ENCODE data around the gene GARNL3. TPM values are rescaled to one million over a fixed set of nuclear protein-coding genes. Genes with fewer than 3 reads are reported as not detected.

GARNL3 gene
- total RNA-seq, 1 experiment from 2014 or later = 11.8 TPM

GRCh38 chr9:127277770-127278169 is 13.2 kb downstream of the GARNL3 start:
- no peaks in the 10 kb centered on the region for H3K27me3 ChIP-seq (replicated peaks; ENCODE audit: control insufficient read depth, insufficient read depth, low read length)
- no peak for DNase-seq
- CTCF ChIA-PET = no interaction called here
- H3K4me3 ChIP-seq (ENCODE audit: low read depth, low read length) = no peak overlapping the region
- no peaks in the 10 kb centered on the region for H3K9me3 ChIP-seq
- POLR2A ChIA-PET = no interaction called here
- no peaks in the 10 kb centered on the region; the same call in 1 of the 2 replicates for H3K36me3 ChIP-seq (ENCODE audit: control insufficient read depth, insufficient read depth, low read length)
- intact Hi-C loops (cut with micrococcal nuclease; ENCODE audit: unreplicated experiment) = no loop called here
- Mint-ChIP-seq H3K4me3 (ENCODE audit: unreplicated experiment) (no peak overlapping the region), H3K36me3 (ENCODE audit: insufficient read depth, unreplicated experiment) (no peaks in the 10 kb centered on the region), H3K27me3 (ENCODE audit: insufficient read depth, unreplicated experiment) (no peaks in the 10 kb centered on the region), H3K27ac (ENCODE audit: unreplicated experiment) (no peak overlapping the region), H3K9me3 (ENCODE audit: unreplicated experiment) (no peaks in the 10 kb centered on the region), H3K4me1 (ENCODE audit: low read depth, unreplicated experiment) (peaks cover 6% of the 10 kb centered on the region)
- no TSS peak for BruUV-seq (replicated peaks)
- H3K4me1 ChIP-seq = peaks cover 5% of the 10 kb centered on the region; the same call in 1 of the 2 replicates
- TF ChIP-seq CTCF (IDR thresholded peaks at IDR 0.05; ENCODE audit: insufficient read depth in 1 of 2, low read depth in 1 of 2, low read length in 1 of 2, severe bottlenecking in 1 of 2, unreplicated experiment in 1 of 2) = no peak

- Mint-ChIP-seq H3K4me3 (ENCODE audit: unreplicated experiment) (no peak overlapping the region), H3K27ac (ENCODE audit: unreplicated experiment) (no peak overlapping the region), H3K27me3 (ENCODE audit: insufficient read depth, unreplicated experiment) (no peaks in the 10 kb centered on the region), H3K36me3 (ENCODE audit: insufficient read depth, unreplicated experiment) (no peaks in the 10 kb centered on the region), H3K9me3 (ENCODE audit: unreplicated experiment) (no peaks in the 10 kb centered on the region), H3K4me1 (ENCODE audit: low read depth, unreplicated experiment) (peaks cover 6% of the 10 kb centered on the region)
- intact Hi-C loops (cut with micrococcal nuclease; ENCODE audit: unreplicated experiment) = no loop called here
- peaks cover 5% of the 10 kb centered on the region; the same call in 1 of the 2 replicates for H3K4me1 ChIP-seq
- H3K4me3 ChIP-seq (ENCODE audit: low read depth, low read length) = no peak overlapping the region
- H3K36me3 ChIP-seq (ENCODE audit: control insufficient read depth, insufficient read depth, low read length) = no peaks in the 10 kb centered on the region; the same call in 1 of the 2 replicates
- no peaks in the 10 kb centered on the region for H3K9me3 ChIP-seq
- TF ChIP-seq CTCF (IDR thresholded peaks at IDR 0.05; ENCODE audit: insufficient read depth in 1 of 2, low read depth in 1 of 2, low read length in 1 of 2, severe bottlenecking in 1 of 2, unreplicated experiment in 1 of 2) = no peak
- ChIA-PET POLR2A (no interaction called here), CTCF (no interaction called here)
- H3K27me3 ChIP-seq (replicated peaks; ENCODE audit: control insufficient read depth, insufficient read depth, low read length) = no peaks in the 10 kb centered on the region
- no peak for DNase-seq
- no TSS peak for BruUV-seq (replicated peaks)
Observed at GRCh38 chr9:127278372-127278771, 13.8 kb downstream of the GARNL3 start.

GRCh38 chr9:127279717-127280285 is 15.2 kb downstream of the GARNL3 start:
- H3K27ac Mint-ChIP-seq (ENCODE audit: unreplicated experiment) = no peak overlapping the region
- Histone ChIP-seq H3K4me3 (ENCODE audit: low read depth, low read length) (no peak overlapping the region), H3K27me3 (replicated peaks; ENCODE audit: control insufficient read depth, insufficient read depth, low read length) (no peaks in the 10 kb centered on the region), H3K36me3 (ENCODE audit: control insufficient read depth, insufficient read depth, low read length) (no peaks in the 10 kb centered on the region), H3K4me1 (peaks cover 5% of the 10 kb centered on the region; the same call in 1 of the 2 replicates), H3K9me3 (no peaks in the 10 kb centered on the region)
- peaks cover 6% of the 10 kb centered on the region for H3K4me1 Mint-ChIP-seq (ENCODE audit: low read depth, unreplicated experiment)
- H3K36me3 Mint-ChIP-seq (ENCODE audit: insufficient read depth, unreplicated experiment) = no peaks in the 10 kb centered on the region
- H3K27me3 Mint-ChIP-seq (ENCODE audit: insufficient read depth, unreplicated experiment) = no peaks in the 10 kb centered on the region
- ChIA-PET POLR2A (no interaction called here), CTCF (no interaction called here)
- no peaks in the 10 kb centered on the region for H3K9me3 Mint-ChIP-seq (ENCODE audit: unreplicated experiment)
- intact Hi-C loops (cut with micrococcal nuclease; ENCODE audit: unreplicated experiment) = loop anchor here (10.0 kb wide), 1 partner anchor 115 kb away; the partner anchor contains the start of gene SLC2A8
- H3K4me3 Mint-ChIP-seq (ENCODE audit: unreplicated experiment) = no peak overlapping the region
- no TSS peak for BruUV-seq (replicated peaks)
- DNase-seq = no peak
- no peak for TF ChIP-seq CTCF (IDR thresholded peaks at IDR 0.05; ENCODE audit: insufficient read depth in 1 of 2, low read depth in 1 of 2, low read length in 1 of 2, severe bottlenecking in 1 of 2, unreplicated experiment in 1 of 2)
